NT2/D1 (cell line): ENCODE results near the gene SH3RF1.

ENCODE experiments used
- DNase-seq: peaks from one replicate; pipeline ENCODE4 v3.0.0-alpha.2; 2011; ENCODE audit warnings: low read depth, low spot score
- H3K27me3 ChIP-seq: 2 replicates; pipeline ENCODE4 v1.6.0; 2011; ENCODE audit warnings: mild to moderate bottlenecking; ENCODE audit not compliant: insufficient read length, insufficient read depth
- H3K36me3 ChIP-seq: 2 replicates; pipeline ENCODE4 v1.6.1; 2011; ENCODE audit warnings: mild to moderate bottlenecking, low read length, mixed read lengths; ENCODE audit not compliant: insufficient read depth, insufficient read length
- H3K4me1 ChIP-seq: 2 replicates; pipeline ENCODE4 v1.5.1; 2011; ENCODE audit not compliant: insufficient read depth, insufficient read length
- H3K4me3 ChIP-seq: 2 replicates; pipeline ENCODE4 v1.5.1; 2011; ENCODE audit warnings: low read depth; ENCODE audit not compliant: insufficient read length
- H3K9ac ChIP-seq: 2 replicates; pipeline ENCODE4 v1.6.0; 2011; ENCODE audit warnings: low read depth; ENCODE audit not compliant: insufficient read length
- H3K9me3 ChIP-seq: 2 replicates; pipeline ENCODE4 v1.5.1; 2011; ENCODE audit warnings: mild to moderate bottlenecking, low read length; ENCODE audit not compliant: insufficient read depth
- SUZ12 ChIP-seq: IDR thresholded peaks from 2 replicates; pipeline ENCODE4 v1.6.1; 2011; ENCODE audit not compliant: insufficient read length, insufficient read depth; ENCODE audit errors: extremely low read depth
- YY1 ChIP-seq: IDR thresholded peaks from 2 replicates; pipeline ENCODE4 v1.6.1; 2011; ENCODE audit not compliant: insufficient read length, insufficient read depth
- ZNF274 ChIP-seq: IDR thresholded peaks from 2 replicates; pipeline ENCODE4 v1.6.1; 2011; ENCODE audit warnings: mild to moderate bottlenecking, low read depth, low read length

SH3RF1 gene

DNA sequence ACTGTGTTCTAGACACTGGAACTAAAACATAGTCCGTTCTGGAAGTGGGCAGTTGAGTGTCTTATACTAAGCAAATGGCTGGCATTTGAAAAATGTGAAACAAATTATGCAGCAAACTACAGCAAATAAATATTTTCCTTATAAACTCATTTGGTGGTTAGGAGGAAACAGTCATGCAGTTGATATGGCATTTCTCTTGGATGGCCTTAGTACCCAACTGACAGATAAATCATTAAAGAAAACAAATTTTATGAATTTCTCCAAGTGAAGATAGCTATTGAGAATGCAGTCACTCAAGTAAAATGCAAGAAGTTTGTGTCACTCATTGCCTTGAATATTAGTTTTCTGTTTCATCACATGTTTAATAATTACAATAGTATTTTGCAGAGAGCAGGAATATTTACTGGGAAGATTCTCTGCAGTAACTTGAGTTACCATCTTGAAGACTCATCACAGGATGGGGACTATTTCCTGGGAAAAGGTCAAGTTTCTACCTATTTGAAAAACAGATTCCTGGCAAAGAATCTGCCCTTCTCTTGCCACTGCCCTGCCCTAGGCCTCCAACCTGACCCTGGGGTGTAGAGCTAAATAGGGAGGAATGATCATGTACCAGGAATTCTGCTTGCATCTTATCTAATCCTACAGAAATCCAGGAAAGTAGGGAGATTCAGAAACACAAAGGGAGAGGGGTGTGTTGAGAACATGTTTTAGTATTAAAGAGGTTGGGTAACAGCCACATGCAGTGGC, 105.9 kb downstream of the SH3RF1 start:
- no peaks in the 10 kb centered on the region for H3K36me3 ChIP-seq
- DNase-seq: no peak
- no peaks in the 10 kb centered on the region for H3K4me1 ChIP-seq
- no peaks in the 10 kb centered on the region for H3K9me3 ChIP-seq
- H3K27me3 ChIP-seq: no peaks in the 10 kb centered on the region
- H3K4me3 ChIP-seq: no peak overlapping the region
- TF ChIP-seq SUZ12: no peak
- no peak for TF ChIP-seq YY1
- TF ChIP-seq ZNF274: no peak
- H3K9ac ChIP-seq: no peak overlapping the region

DNA sequence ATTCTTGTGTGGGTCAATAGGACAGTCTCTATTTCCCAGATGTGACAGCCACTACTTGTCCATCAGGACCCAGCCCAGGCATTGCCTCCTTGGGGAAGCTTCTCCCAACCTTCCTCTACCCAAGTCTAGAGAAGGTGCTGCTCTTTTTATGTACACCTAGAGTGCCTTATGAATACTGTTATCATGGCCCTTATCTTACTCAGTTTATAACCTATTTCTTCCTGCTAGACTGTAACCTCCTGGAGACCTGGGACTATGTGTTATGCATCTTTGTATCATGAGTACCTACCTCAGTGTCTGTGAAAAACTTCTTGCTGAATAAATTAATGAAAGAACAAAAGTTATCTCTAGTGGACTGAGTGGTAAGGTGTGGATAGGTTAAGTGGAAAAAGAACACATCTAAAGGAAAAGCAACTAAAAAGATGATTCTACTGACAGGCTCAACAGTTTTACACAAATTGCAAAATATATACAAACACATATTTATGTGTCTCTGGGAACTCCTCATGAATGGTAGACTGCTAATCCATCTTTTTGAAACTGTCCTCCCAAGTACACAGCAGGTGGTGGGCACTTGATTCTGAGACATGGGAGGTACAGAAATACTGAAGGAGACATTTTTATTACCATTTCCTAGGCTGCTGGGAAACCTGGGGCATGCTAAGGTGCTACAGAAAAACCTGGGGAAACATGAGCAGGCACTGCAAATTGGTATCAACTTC, 106.6 kb downstream of the SH3RF1 start:
- TF ChIP-seq SUZ12: no peak
- TF ChIP-seq YY1: no peak
- no peak for TF ChIP-seq ZNF274
- H3K4me1 ChIP-seq: no peaks in the 10 kb centered on the region
- no peaks in the 10 kb centered on the region for H3K9me3 ChIP-seq
- no peaks in the 10 kb centered on the region for H3K27me3 ChIP-seq
- H3K9ac ChIP-seq: no peak overlapping the region
- H3K4me3 ChIP-seq: no peak overlapping the region
- no peaks in the 10 kb centered on the region for H3K36me3 ChIP-seq
- DNase-seq: no peak

DNA sequence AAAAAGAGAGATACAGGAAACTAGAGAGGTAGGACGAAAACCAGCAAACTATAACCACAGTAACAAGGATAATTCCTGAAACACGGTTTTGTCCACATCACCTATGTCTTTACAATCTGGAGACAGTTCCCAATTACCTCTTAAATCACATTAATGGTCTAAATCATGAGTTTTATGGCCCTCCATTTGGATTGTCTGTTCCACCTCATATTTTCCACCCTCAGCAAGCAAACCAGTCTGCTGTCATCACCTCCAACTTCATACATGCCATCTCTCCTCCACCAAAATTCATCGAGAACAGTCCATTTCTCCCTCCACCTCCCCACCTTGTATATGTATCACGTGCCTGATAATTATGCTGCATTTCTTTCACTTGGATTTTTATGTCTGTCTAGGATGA, 107.3 kb downstream of the SH3RF1 start:
- H3K4me1 ChIP-seq: no peaks in the 10 kb centered on the region
- no peaks in the 10 kb centered on the region for H3K27me3 ChIP-seq
- TF ChIP-seq ZNF274: no peak
- no peak for TF ChIP-seq SUZ12
- no peak for TF ChIP-seq YY1
- no peaks in the 10 kb centered on the region for H3K9me3 ChIP-seq
- H3K4me3 ChIP-seq: no peak overlapping the region
- H3K36me3 ChIP-seq: no peaks in the 10 kb centered on the region
- H3K9ac ChIP-seq: no peak overlapping the region
- DNase-seq: no peak

- TF ChIP-seq SUZ12 (no peak), ZNF274 (no peak)
- no peaks in the 10 kb centered on the region for H3K27me3 ChIP-seq
- H3K9ac ChIP-seq: no peak overlapping the region
- H3K4me1 ChIP-seq: no peaks in the 10 kb centered on the region
- no peak overlapping the region for H3K4me3 ChIP-seq
- H3K36me3 ChIP-seq: peaks cover 3% of the 10 kb centered on the region
- no peaks in the 10 kb centered on the region for H3K9me3 ChIP-seq
- DNase-seq: no peak
Observed at GRCh38 chr4:169160825-169161224, 109.9 kb downstream of the SH3RF1 start.

- Histone ChIP-seq H3K36me3 (peaks cover 8% of the 10 kb centered on the region), H3K9me3 (no peaks in the 10 kb centered on the region), H3K9ac (no peak overlapping the region), H3K27me3 (no peaks in the 10 kb centered on the region), H3K4me3 (no peak overlapping the region), H3K4me1 (no peaks in the 10 kb centered on the region)
- no peak for TF ChIP-seq YY1
- TF ChIP-seq ZNF274: no peak
- no peak for TF ChIP-seq SUZ12
- no peak for DNase-seq
Observed at GRCh38 chr4:169159624-169160171, 111.1 kb downstream of the SH3RF1 start.

DNA sequence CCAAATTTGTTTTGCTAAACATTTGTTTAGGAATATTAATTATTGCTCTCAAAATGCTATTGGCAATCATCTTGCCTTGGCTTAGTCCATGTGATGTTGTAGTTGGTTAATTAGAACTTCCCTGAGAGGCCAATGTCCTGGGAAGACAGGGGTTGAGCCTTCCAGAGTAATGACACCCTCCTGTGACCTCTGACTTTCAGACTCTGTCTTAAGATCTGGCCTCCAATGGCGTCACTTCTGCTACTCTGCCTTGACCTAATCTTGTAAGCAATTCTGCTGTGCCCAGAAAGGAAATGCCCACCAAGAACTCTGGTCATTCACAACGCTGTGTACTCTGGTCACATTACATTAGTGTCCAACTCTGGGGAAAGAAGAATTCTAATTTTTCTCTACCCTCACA, 111.9 kb downstream of the SH3RF1 start:
- TF ChIP-seq SUZ12: no peak
- no peak for TF ChIP-seq ZNF274
- TF ChIP-seq YY1: no peak
- H3K36me3 ChIP-seq: peaks cover 8% of the 10 kb centered on the region
- no peak for DNase-seq
- no peaks in the 10 kb centered on the region for H3K27me3 ChIP-seq
- H3K9ac ChIP-seq: no peak overlapping the region
- H3K4me3 ChIP-seq: no peak overlapping the region
- H3K9me3 ChIP-seq: no peaks in the 10 kb centered on the region
- no peaks in the 10 kb centered on the region for H3K4me1 ChIP-seq

DNA sequence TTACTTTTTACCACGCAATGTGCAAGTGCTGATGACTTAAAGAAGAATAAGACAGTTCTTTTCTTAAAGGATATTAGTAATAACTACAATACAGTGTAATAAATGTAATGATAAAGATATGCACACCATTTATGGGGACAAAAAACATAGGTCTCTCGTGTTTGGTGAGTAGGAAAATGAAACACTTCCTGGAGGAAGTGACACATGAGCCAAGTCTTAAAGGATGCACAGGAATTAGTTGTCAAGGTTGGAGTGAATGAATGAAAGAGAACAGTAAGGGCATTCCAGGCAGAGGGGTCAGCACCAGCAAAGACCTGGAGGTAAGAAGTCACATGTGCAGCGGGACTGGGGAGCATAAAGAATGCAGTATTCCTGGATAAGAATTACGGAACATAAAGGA, 112.7 kb downstream of the SH3RF1 start:
- H3K36me3 ChIP-seq: peaks cover 8% of the 10 kb centered on the region
- TF ChIP-seq YY1 (no peak), SUZ12 (no peak), ZNF274 (no peak)
- no peaks in the 10 kb centered on the region for H3K27me3 ChIP-seq
- H3K4me1 ChIP-seq: no peaks in the 10 kb centered on the region
- no peak overlapping the region for H3K4me3 ChIP-seq
- no peak for DNase-seq
- H3K9me3 ChIP-seq: no peaks in the 10 kb centered on the region
- H3K9ac ChIP-seq: no peak overlapping the region
